Endothelial cell of umbilical vein (primary cell): Measurements from ENCODE around the gene ASXL1.

Experiments used
- EZH2 ChIP-seq: IDR thresholded peaks from 2 replicates; pipeline ENCODE4 v1.6.1; 2012; ENCODE audit warnings: borderline replicate concordance, low read depth, mild to moderate bottlenecking, moderate library complexity, low read length, inconsistent platforms; ENCODE audit not compliant: severe bottlenecking
- GATA2 ChIP-seq: IDR thresholded peaks from 2 replicates; pipeline ENCODE4 v1.7.0; 2011; ENCODE audit warnings: low read depth, mild to moderate bottlenecking, moderate library complexity, mixed read lengths, low read length; ENCODE audit not compliant: insufficient read length, insufficient read depth
- JUN ChIP-seq: IDR thresholded peaks from 2 replicates; pipeline ENCODE4 v1.6.1; 2011; ENCODE audit warnings: borderline replicate concordance, low read depth; ENCODE audit not compliant: insufficient read length, insufficient read depth
- MYC ChIP-seq: IDR thresholded peaks from one replicate; pipeline ENCODE4 v1.6.1; 2011; ENCODE audit warnings: mild to moderate bottlenecking, low read depth, low read length
- POLR2A ChIP-seq: IDR thresholded peaks from 2 replicates; pipeline ENCODE4 v1.6.1; 2012; ENCODE audit warnings: low read depth, mild to moderate bottlenecking, control low read depth, low read length
- POLR2AphosphoS5 ChIP-seq: IDR thresholded peaks from 2 replicates; pipeline ENCODE4 v1.6.1; 2012; ENCODE audit warnings: low read depth, mild to moderate bottlenecking, control low read depth, low read length, moderate library complexity; ENCODE audit not compliant: insufficient read depth
- TF ChIP-seq, protein P1 (sequence below), 2 donors: IDR thresholded peaks; 1 replicate in 1 of 2; 2 replicates in 1 of 2; pipeline ENCODE4 v1.5.1; 2011; ENCODE audit warnings: low read length in 2 of 2, mild to moderate bottlenecking in 2 of 2, moderate library complexity in 2 of 2, control low read depth in 1 of 2, inconsistent platforms in 1 of 2, low read depth in 1 of 2; ENCODE audit not compliant: insufficient read depth in 1 of 2; ENCODE audit errors: extremely low read depth in 1 of 2
- TF ChIP-seq, protein P2 (sequence below): IDR thresholded peaks from 2 replicates; pipeline ENCODE4 v1.6.1; 2011; ENCODE audit not compliant: insufficient read depth, insufficient read length

DNA sequence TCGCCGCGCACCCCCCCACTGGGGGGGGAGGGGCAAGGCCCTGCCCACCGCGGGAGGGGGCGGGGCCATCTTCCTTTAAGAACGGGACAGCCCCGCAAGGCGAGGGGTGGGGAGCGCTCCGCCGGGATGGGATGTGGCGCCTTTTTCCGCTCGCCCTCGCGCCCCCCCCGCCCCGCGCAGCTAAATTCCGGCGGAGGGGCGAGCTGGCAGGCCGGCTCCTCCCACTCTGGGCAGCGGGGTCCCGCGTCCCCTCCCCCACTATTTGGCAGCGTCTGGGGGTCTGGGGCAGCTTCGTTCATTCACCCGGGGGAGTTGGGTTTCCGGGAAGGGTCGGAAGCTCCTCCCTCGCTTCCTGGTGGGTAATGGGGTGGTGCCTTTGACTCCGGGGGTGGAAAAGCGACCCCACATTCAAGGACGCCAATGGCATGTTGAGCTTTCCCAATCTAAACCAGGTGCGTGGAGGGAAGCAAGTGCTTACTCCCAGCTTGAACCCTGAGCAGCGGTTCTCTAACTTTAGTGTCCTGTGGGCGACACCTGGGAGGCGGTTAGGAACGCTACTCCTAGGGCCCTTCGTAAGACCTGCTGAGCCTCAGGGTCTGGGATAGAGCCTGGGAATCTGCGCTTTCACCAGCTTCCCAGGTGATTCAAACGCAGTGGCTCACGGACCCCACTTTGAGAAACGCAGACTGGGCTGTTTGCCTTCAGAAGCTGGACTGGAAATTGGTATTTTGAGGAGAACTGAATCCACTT lies 927 bp downstream of the ASXL1 start:
- TF ChIP-seq, protein P1, sequence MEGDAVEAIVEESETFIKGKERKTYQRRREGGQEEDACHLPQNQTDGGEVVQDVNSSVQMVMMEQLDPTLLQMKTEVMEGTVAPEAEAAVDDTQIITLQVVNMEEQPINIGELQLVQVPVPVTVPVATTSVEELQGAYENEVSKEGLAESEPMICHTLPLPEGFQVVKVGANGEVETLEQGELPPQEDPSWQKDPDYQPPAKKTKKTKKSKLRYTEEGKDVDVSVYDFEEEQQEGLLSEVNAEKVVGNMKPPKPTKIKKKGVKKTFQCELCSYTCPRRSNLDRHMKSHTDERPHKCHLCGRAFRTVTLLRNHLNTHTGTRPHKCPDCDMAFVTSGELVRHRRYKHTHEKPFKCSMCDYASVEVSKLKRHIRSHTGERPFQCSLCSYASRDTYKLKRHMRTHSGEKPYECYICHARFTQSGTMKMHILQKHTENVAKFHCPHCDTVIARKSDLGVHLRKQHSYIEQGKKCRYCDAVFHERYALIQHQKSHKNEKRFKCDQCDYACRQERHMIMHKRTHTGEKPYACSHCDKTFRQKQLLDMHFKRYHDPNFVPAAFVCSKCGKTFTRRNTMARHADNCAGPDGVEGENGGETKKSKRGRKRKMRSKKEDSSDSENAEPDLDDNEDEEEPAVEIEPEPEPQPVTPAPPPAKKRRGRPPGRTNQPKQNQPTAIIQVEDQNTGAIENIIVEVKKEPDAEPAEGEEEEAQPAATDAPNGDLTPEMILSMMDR (IDR thresholded peaks at IDR 0.05; ENCODE audit: extremely low read depth in 1 of 2, insufficient read depth in 1 of 2, low read depth in 1 of 2, low read length in 2 of 2), result no peak
- TF ChIP-seq, protein P2, sequence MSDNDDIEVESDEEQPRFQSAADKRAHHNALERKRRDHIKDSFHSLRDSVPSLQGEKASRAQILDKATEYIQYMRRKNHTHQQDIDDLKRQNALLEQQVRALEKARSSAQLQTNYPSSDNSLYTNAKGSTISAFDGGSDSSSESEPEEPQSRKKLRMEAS, result no peak
- no peak for TF ChIP-seq JUN
- TF ChIP-seq POLR2AphosphoS5, result peak; percentile 47
- no peak for TF ChIP-seq EZH2
- no peak for TF ChIP-seq MYC
- peak; percentile 70 for TF ChIP-seq POLR2A
- TF ChIP-seq GATA2, result no peak
